H9 (cell line): ENCODE measurements around the gene VSIR. TPM values are rescaled to one million over a fixed set of nuclear protein-coding genes. Genes with fewer than 3 reads are reported as not detected.

Experiments used
- DNase-seq: peaks from one replicate; pipeline ENCODE4 v3.0.0-alpha.2; 2017
- H2AFZ ChIP-seq: one replicate; pipeline ENCODE4 v1.6.1; 2013; ENCODE audit warnings: mild to moderate bottlenecking, low read length, control low read depth, moderate library complexity
- H2AK5ac ChIP-seq: 2 replicates; pipeline ENCODE4 v1.6.1; 2013; ENCODE audit warnings: low read length, control low read depth, mixed read lengths; ENCODE audit not compliant: insufficient read length
- H2BK120ac ChIP-seq: one replicate; pipeline ENCODE4 v1.6.1; 2013; ENCODE audit warnings: low read depth, mild to moderate bottlenecking, low read length, control low read depth, inconsistent platforms; ENCODE audit not compliant: poor library complexity, severe bottlenecking
- H2BK12ac ChIP-seq: 2 replicates; pipeline ENCODE4 v1.6.1; 2013; ENCODE audit warnings: low read length, control low read depth, mixed read lengths, low read depth; ENCODE audit not compliant: insufficient read length
- H2BK15ac ChIP-seq: 2 replicates; pipeline ENCODE4 v1.6.1; 2013; ENCODE audit warnings: low read depth, low read length, control low read depth
- H2BK20ac ChIP-seq: one replicate; pipeline ENCODE4 v1.6.1; 2013; ENCODE audit warnings: low read depth, mild to moderate bottlenecking, low read length, control low read depth, inconsistent platforms; ENCODE audit not compliant: poor library complexity, severe bottlenecking
- H2BK5ac ChIP-seq: 2 replicates; pipeline ENCODE4 v1.6.1; 2013; ENCODE audit warnings: low read length, control low read depth, mixed read lengths; ENCODE audit not compliant: insufficient read length
- H3K14ac ChIP-seq: 2 replicates; pipeline ENCODE4 v1.6.1; 2013; ENCODE audit warnings: low read length, control low read depth; ENCODE audit not compliant: insufficient read depth
- H3K18ac ChIP-seq: 2 replicates; pipeline ENCODE4 v1.6.1; 2013; ENCODE audit warnings: low read depth, mild to moderate bottlenecking, mixed read lengths, low read length, control low read depth; ENCODE audit not compliant: insufficient read length
- H3K23ac ChIP-seq: 2 replicates; pipeline ENCODE4 v1.6.1; 2013; ENCODE audit warnings: low read length, control low read depth, mixed read lengths, low read depth; ENCODE audit not compliant: insufficient read length
- H3K23me2 ChIP-seq: 2 replicates; pipeline ENCODE4 v1.6.1; 2013; ENCODE audit warnings: low read depth, mild to moderate bottlenecking, mixed read lengths, low read length, control low read depth; ENCODE audit not compliant: insufficient read length, poor library complexity, severe bottlenecking
- H3K27ac ChIP-seq: 2 replicates; pipeline ENCODE4 v1.5.1; 2013; ENCODE audit warnings: low read length, control low read depth, mixed read lengths, low read depth; ENCODE audit not compliant: insufficient read length
- H3K27me3 ChIP-seq: 2 replicates; pipeline ENCODE4 v1.6.1; 2013; ENCODE audit warnings: low read length, control low read depth, inconsistent platforms; ENCODE audit not compliant: insufficient read depth
- H3K4ac ChIP-seq: 2 replicates; pipeline ENCODE4 v1.6.1; 2013; ENCODE audit warnings: low read depth, mild to moderate bottlenecking, control low read depth, inconsistent platforms, low read length, moderate library complexity
- H3K4me1 ChIP-seq: 2 replicates; pipeline ENCODE4 v1.6.1; 2013; ENCODE audit warnings: low read length, control low read depth, inconsistent platforms; ENCODE audit not compliant: insufficient read depth
- H3K4me2 ChIP-seq: 2 replicates; pipeline ENCODE4 v1.6.1; 2013; ENCODE audit warnings: low read length, control low read depth, mixed read lengths; ENCODE audit not compliant: insufficient read length, insufficient read depth
- H3K56ac ChIP-seq: 2 replicates; pipeline ENCODE4 v1.6.1; 2013; ENCODE audit warnings: low read depth, mild to moderate bottlenecking, mixed read lengths, low read length, control low read depth; ENCODE audit not compliant: insufficient read length
- H3K79me1 ChIP-seq: 2 replicates; pipeline ENCODE4 v1.6.1; 2013; ENCODE audit warnings: low read depth, mild to moderate bottlenecking, moderate library complexity, low read length, control low read depth, inconsistent platforms; ENCODE audit not compliant: insufficient read depth, poor library complexity, severe bottlenecking
- H3K79me2 ChIP-seq: 2 replicates; pipeline ENCODE4 v1.6.1; 2013; ENCODE audit warnings: low read length, control low read depth, inconsistent platforms; ENCODE audit not compliant: insufficient read depth
- H3K9ac ChIP-seq: 2 replicates; pipeline ENCODE4 v1.6.1; 2013; ENCODE audit warnings: low read length, control low read depth, mixed read lengths; ENCODE audit not compliant: insufficient read length; ENCODE audit errors: extremely low read depth
- H3K9me3 ChIP-seq: one replicate; pipeline ENCODE4 v1.6.1; 2013; ENCODE audit warnings: low read depth, low read length, inconsistent platforms; ENCODE audit not compliant: control insufficient read depth
- H3T11ph ChIP-seq: one replicate; pipeline ENCODE4 v1.6.1; 2013; ENCODE audit warnings: mild to moderate bottlenecking, low read length, control low read depth, inconsistent platforms
- H4K20me1 ChIP-seq: one replicate; pipeline ENCODE4 v1.6.1; 2013; ENCODE audit not compliant: control insufficient read depth, insufficient read length, insufficient read depth
- H4K5ac ChIP-seq: 2 replicates; pipeline ENCODE4 v1.6.1; 2013; ENCODE audit warnings: low read depth, mild to moderate bottlenecking, mixed read lengths, low read length, control low read depth; ENCODE audit not compliant: insufficient read length
- H4K8ac ChIP-seq: replicated peaks from 2 replicates; pipeline ENCODE4 v1.6.1; 2013; ENCODE audit warnings: low read length, control low read depth, mixed read lengths, low read depth; ENCODE audit not compliant: insufficient read length
- H4K91ac ChIP-seq: 2 replicates; pipeline ENCODE4 v1.6.1; 2013; ENCODE audit warnings: low read depth, mild to moderate bottlenecking, moderate library complexity, mixed read lengths, low read length, control low read depth; ENCODE audit not compliant: insufficient read length
- H3K27ac Mint-ChIP-seq, 3 experiments: 2 replicates in 2 of 3; 3 replicates in 1 of 3; pipeline ENCODE4 v1.8.0; 2020 to 2021; ENCODE audit warnings: mixed read lengths in 3 of 3, mild to moderate bottlenecking in 1 of 3, moderate library complexity in 1 of 3
- H3K27me3 Mint-ChIP-seq: 2 replicates; pipeline ENCODE4 v1.8.0; 2021; ENCODE audit warnings: low read depth, mild to moderate bottlenecking, moderate library complexity, mixed read lengths
- H3K36me3 Mint-ChIP-seq, 3 experiments: 2 replicates in 2 of 3; 3 replicates in 1 of 3; pipeline ENCODE4 v1.8.0; 2020 to 2021; ENCODE audit warnings: low read depth in 3 of 3, mixed read lengths in 3 of 3; ENCODE audit not compliant: insufficient read depth in 1 of 3
- H3K4me1 Mint-ChIP-seq, 2 experiments: 2 replicates each; pipeline ENCODE4 v1.8.0; 2020; ENCODE audit warnings: mixed read lengths in 2 of 2
- H3K4me3 Mint-ChIP-seq, 2 experiments: 2 replicates in 1 of 2; 3 replicates in 1 of 2; pipeline ENCODE4 v1.8.0; 2020 to 2021; ENCODE audit warnings: mild to moderate bottlenecking in 2 of 2, mixed read lengths in 2 of 2, moderate library complexity in 1 of 2
- H3K9me3 Mint-ChIP-seq, 2 experiments: 2 replicates in 1 of 2; 3 replicates in 1 of 2; pipeline ENCODE4 v1.8.0; 2020; ENCODE audit warnings: mild to moderate bottlenecking in 2 of 2, mixed read lengths in 2 of 2, moderate library complexity in 1 of 2
- CTCF ChIP-seq: fragments of 200-600 bp; sonication (generic); conservative IDR thresholded peaks from 3 replicates; pipeline ENCODE4 v1.8.0; 2021; ENCODE audit warnings: antibody characterized with exemption, mild to moderate bottlenecking
- WGBS: extraction: QIAGEN DNeasy Blood & Tissue Kit; methylation state at CpG from one replicate; pipeline ENCODE4 v1.1.7; 2013; ENCODE audit warnings: missing lambda C conversion rate, low lambda C conversion rate, mixed read lengths; ENCODE audit not compliant: insufficient read length; ENCODE audit errors: extremely low coverage; 5-methylcytosine and 5-hydroxymethylcytosine counted together
- total RNA-seq: library from RNA; stranded (reverse); gene quantifications from 2 replicates; pipeline ENCODE4 v1.2.1, GENCODE V29; 2021

VSIR gene
- total RNA-seq, 1 experiment from 2014 or later: 0.11 TPM

GRCh38 chr10:71753960-71754505, 19.3 kb downstream of the VSIR start:
- no peak overlapping the region for H4K5ac ChIP-seq
- H3K14ac ChIP-seq: no peak overlapping the region
- no peaks in the 10 kb centered on the region for H3K79me1 ChIP-seq
- H3K56ac ChIP-seq: no peak overlapping the region
- no peaks in the 10 kb centered on the region for H3K23me2 ChIP-seq
- no peak overlapping the region for H2BK12ac ChIP-seq
- TF ChIP-seq CTCF: no peak
- DNase-seq: no peak
- H2AK5ac ChIP-seq: no peak overlapping the region
- H3K9me3 ChIP-seq: no peaks in the 10 kb centered on the region
- no peak overlapping the region for H4K91ac ChIP-seq
- H2BK20ac ChIP-seq: no peak overlapping the region
- H3K18ac ChIP-seq: no peak overlapping the region
- Mint-ChIP-seq H3K4me3 (no peak overlapping the region), H3K36me3 (no peaks in the 10 kb centered on the region), H3K27me3 (peaks cover 2% of the 10 kb centered on the region), H3K27ac (no peak overlapping the region), H3K9me3 (no peaks in the 10 kb centered on the region; a peak in 2 of 5 replicates), H3K4me1 (peaks cover 15 to 33% of the 10 kb centered on the region in 2 experiments)
- no peak overlapping the region for H2BK15ac ChIP-seq
- H3K9ac ChIP-seq: no peak overlapping the region
- H2BK5ac ChIP-seq: no peak overlapping the region
- WGBS: no CpG with 5 or more reads among the region's 8 CpGs
- no peaks in the 10 kb centered on the region for H3K27me3 ChIP-seq
- no peak overlapping the region for H3K23ac ChIP-seq
- no peak overlapping the region for H2AFZ ChIP-seq
- H3K4me1 ChIP-seq: no peaks in the 10 kb centered on the region
- H3K4me2 ChIP-seq: no peak overlapping the region
- H3T11ph ChIP-seq: no peak overlapping the region
- H4K8ac ChIP-seq: no peak overlapping the region
- H2BK120ac ChIP-seq: no peak overlapping the region
- no peak overlapping the region for H3K27ac ChIP-seq
- no peaks in the 10 kb centered on the region for H4K20me1 ChIP-seq
- H3K4ac ChIP-seq: no peak overlapping the region
- H3K79me2 ChIP-seq: no peaks in the 10 kb centered on the region; the same call in 1 of the 2 replicates
